ENCODE results near the gene PI4KB.

PI4KB gene

DNA sequence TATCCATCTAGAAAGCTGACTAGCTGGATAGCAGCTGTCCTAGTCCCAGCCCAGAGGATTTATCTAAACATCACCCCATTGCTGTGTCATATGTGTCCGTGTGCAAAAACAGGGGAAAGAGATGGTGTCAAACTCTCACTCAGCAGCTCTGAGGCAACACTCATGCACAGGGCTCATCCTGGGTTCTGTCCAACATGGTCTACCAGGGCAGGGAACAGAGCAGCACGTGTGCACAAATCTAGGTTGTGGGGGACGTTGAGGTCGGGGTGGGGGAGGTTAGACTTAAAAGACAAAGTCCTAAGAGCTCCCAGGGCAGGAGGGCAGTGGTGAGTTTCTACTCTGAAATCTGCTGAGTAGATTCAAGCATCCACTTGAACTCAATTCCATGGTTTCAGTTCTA lies 16.2 kb downstream of the PI4KB start:
- no peak for DNase-seq

DNA sequence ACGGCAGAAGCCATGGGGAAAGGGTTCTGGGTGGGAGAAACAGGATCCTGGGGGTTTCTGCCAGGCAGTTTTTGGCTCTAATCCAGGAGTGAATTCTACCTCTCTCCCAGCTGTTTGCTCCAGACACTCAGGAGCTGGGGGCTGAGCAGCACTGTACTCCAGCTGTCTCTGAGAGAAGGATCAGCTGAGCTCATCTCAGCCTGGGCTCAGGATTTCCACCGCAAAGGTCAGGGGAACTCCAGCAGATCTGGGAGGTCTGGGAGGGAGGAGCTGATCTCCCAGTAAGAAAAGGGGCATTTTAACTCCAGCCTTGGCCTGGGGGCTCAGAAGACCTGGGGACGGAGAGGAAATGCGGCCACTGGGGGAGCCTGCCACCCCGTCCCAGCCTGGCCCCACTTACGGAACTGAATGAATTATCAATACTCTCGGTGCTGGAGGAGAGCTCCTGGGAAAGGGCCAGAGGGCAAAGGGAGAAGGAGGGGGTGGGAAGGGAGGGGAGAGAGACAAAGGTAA lies 17.3 kb downstream of the PI4KB start:
- no peak for DNase-seq

DNA sequence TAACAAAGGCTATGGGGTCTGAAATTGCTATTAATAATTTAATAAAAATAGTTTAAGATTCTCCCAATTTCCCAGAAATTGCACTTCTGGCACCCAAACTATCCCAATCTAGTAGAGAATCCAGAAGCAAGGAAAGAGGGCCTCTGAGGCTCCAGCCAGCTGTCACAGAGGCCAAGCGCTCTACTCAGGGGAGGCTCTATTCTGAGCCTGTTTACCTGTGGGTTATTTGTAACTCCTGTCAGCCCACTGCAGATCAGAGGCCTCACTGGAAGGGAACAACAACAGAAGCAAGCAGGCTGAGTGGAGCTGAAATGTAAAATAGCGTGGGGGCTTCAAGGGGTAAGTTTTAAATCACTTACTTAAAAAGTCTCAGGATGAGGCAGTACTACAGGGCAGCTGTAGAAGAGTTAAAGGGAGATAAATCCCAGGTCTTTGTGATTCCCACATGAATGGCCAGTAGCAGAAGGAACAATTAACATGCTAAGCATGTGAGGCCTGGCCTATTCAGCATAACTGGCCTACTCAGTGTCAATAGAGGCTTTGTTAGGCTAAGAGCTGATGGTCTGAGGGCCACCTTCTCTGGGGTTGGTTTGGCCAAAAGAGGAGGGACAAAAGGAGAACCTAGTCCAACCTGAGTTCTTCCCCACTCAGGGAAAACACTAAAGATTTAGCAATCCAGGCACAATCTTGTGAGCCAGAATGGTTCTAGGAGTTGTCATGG lies 32.3 kb downstream of the PI4KB start:
- no peak for DNase-seq

DNA sequence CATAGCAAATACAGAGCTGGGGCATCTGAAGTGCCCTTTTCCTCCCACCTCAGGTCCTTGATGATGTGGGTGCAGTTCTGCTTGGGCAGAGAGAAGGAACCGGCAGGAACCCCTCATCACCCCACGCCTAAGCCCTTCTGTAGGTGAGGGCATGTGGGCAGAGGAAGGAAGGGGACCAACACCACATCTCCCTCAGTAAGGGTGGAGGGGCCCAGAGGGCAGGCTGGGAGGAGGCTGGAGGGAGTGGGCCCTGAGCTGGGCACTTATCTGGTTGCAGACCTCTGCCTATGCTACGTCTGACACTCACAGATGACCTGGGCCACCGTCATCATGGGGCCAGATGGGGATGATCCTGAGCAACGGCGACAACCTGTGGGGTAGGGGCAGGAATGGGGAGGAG lies 34.1 kb downstream of the PI4KB start:
- DNase-seq: no peak

- DNase-seq: no peak
Measured at GRCh38 chr1:151292207-151293030, 34.8 kb downstream of the PI4KB start.

DNA sequence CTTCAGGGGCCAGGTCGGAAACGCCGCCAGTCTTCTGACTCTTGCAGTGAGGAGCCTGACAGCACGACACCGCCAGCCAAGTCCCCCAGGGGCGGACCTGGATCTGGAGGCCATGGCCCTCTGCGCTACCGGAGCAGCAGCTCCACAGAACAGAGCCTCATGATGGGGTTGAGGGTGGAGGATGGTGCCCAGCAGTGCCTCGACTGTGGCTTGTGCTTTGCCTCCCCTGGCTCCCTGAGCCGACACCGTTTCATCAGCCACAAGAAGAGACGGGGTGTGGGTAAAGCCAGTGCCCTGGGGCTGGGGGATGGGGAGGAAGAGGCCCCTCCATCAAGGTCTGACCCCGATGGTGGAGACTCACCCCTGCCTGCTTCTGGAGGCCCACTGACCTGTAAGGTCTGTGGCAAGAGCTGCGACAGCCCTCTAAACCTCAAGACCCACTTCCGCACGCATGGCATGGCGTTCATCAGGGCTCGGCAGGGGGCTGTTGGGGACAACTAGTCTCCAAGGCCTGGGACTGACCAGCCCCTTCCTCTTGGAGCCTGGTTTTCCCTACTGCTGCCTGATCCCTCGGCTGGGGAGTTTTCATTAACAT lies 36.4 kb downstream of the PI4KB start:
- no peak for DNase-seq

- DNase-seq: no peak
Measured at GRCh38 chr1:151289991-151290708, 37.1 kb downstream of the PI4KB start.

GRCh38 chr1:151289080-151289935 lies 37.9 kb downstream of the PI4KB start:
- DNase-seq: no peak

GRCh38 chr1:151288502-151288901 lies 38.7 kb downstream of the PI4KB start:
- DNase-seq: no peak

DNA sequence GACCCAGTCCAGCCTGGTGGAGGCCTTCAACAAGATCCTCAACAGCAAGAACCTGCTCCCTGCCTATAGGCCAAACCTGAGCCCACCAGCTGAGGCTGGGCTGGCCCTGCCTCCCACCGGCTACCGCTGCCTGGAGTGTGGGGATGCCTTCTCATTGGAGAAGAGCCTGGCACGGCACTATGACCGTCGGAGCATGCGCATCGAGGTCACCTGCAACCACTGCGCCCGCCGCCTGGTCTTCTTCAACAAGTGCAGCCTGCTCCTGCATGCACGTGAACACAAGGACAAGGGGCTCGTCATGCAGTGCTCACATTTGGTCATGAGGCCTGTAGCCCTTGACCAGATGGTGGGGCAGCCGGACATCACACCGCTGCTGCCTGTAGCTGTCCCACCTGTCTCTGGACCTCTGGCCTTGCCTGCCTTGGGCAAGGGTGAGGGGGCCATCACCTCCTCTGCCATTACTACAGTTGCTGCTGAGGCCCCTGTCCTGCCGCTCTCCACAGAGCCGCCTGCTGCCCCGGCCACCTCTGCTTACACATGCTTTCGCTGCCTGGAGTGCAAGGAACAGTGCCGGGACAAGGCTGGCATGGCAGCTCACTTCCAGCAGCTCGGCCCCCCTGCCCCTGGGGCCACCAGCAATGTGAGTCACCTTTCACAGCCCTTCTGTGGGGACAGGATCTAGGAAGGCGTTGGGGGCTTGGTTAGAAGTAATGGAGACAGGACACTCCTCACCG lies 39.3 kb downstream of the PI4KB start:
- DNase-seq: no peak

- no peak for DNase-seq
Measured at GRCh38 chr1:151287341-151287699, 39.9 kb downstream of the PI4KB start.

GRCh38 chr1:151286619-151287340 lies 40.4 kb downstream of the PI4KB start:
- no peak for DNase-seq

GRCh38 chr1:151284013-151284577 lies 43.1 kb downstream of the PI4KB start:
- DNase-seq: no peak

DNA sequence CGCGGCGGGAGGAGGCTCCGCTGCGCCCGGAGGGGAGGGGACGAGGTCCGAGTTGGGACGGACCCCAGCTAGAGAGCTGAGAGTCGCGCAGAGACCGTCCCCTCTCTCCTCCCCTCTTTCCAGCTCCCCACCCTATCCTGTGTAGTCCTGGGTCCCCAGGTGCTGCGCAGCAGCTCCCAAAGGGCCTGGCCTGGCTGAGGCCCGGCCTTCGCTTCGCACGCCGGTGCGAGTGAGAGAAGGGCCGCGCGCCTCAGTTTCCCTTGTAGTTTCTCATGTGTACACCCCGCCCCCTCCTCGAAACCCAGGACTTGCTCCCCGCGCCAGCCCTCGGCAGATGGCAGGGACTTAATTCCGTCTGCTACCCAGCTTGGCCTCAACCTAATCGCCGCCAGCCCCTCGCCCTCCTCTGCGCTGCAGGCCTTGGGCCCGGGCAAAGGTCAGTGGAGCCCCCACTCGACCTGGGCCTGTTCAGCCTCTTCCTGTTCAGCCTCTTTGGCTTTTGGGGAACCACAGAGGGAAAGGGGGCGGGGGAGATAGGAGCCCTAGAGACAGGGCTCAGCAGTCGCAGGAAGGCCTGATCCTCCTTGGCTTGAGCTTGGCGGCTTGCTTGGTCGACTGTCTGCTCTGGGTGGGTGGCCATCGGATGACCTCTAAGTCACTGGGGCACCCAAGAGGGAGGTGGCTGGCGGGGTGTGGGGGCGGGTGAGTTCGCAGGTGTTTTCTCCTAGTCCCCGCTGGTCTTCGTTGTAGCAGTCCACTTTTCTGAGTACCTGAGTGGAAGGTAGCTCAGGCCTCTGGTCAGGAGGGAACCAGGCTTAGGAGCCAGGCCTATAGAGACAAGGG lies 44.1 kb downstream of the PI4KB start:
- DNase-seq: no peak

DNA sequence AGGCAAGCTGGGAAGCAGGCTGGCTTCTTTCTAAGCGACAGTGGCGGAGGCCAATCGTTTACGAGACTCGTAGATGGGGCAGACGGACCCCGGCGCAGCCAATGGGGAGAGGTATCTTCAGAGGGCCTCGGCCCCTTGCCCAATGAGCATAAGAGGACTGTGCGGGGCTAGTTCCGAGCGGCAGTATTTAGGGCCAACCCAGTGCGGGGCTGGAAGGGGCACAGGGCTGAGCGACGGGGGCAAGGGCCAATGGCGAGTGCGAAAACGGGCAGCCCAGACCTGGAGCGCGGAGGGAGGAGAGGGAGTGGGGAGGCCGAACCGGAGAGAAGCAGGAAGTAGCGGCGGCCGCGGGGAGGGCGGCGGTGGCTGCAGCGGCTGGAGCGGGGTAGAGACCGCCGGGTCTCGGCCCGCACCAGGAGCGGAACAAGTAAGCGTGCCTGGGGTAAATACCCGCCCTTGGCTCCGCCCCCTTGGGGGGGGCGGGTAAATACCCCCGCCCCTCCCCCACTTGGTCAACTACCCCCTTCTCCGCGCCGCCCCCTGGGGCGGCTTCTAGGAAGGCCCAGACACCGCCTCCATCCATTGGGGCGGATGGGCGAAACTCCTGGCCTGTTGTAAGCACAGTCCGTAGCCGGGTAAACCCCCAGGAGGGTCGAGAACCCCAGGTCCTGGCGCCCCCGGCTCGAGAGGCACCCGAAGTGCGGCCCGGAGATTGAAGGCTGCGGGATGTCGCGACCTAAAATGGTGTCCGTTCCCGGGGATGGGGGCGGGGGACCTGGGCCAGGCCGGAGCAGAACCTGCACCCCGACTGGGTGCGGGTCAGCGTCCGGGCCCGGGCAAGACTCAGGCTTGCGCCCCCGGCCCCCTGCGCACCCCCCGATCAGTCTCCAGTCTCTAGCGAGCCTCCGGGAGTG lies 45.0 kb downstream of the PI4KB start, which contains the start of gene ZNF687:
ZNF687 (plus strand) TSS at position 331 of the 914 bp plus-strand sequence. CDS start 3,993 bp downstream, outside the sequence.
- DNase-seq: peak; percentile 95 to 96

DNA sequence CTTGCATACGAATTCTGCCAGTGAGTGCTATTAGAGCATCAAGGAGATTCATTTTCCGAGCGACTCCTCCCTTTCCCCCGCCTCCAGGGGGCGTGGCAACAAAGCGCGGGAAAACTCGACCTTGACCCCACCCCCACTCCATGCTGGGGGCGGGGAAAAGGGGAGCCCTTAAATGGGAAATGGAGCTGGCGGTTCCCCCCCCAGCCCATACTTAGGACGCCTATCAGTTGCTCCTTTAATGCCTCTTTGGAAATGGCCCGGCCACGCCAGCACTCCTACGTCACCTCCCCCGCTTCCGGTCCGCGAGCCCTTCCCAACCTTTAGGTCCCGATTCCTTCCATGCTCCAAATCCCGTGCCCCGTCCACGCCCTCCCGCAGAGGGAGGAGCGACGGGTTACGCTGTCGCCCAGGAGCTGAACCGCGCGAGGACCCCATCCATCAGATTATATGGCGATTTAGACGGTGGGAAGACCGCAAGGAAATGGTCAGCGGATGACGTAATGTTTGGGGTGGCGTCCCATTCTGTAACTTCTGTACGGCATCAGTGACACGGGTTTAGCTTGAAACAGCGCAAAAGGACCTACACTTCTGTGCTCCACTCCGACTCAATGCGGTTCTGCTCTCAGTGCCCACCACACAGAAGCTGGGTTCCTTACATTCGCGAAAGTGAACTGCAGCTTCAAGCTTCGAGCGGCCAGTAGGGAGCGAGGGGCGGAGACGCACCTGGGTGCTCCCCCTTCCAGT lies 45.8 kb downstream of the PI4KB start:
- DNase-seq: peak; percentile 98 to 99

- DNase-seq: no peak
Measured at GRCh38 chr1:151277249-151277648, 50.0 kb downstream of the PI4KB start.

Data from stimulated activated CD4-positive, alpha-beta T cell treated with anti-CD3 and anti-CD28 coated beads, Interleukin-2, amount 100 ng/mL, for 48 hours (primary cell).